Mammary epithelial cell (primary cell): ENCODE results near the gene ITGA11.
A peak's percentile ranks its signal among the peaks of the same experiment; 100 is the strongest.

Experiments used
- EZH2 ChIP-seq: IDR thresholded peaks from 2 replicates; pipeline ENCODE4 v1.6.1; 2012; ENCODE audit warnings: low read length, inconsistent platforms, borderline replicate concordance
- TF ChIP-seq, protein P1 (sequence below), 2 donors: IDR thresholded peaks in 1 of 2; conservative IDR thresholded peaks in 1 of 2; 2 replicates each; pipeline ENCODE4 v1.5.1; 2011 to 2012; ENCODE audit warnings: inconsistent platforms in 2 of 2, low read length in 2 of 2, mild to moderate bottlenecking in 2 of 2, control low read depth in 1 of 2, low read depth in 1 of 2; ENCODE audit not compliant: insufficient read depth in 1 of 2; ENCODE audit errors: extremely low read depth in 1 of 2

DNA sequence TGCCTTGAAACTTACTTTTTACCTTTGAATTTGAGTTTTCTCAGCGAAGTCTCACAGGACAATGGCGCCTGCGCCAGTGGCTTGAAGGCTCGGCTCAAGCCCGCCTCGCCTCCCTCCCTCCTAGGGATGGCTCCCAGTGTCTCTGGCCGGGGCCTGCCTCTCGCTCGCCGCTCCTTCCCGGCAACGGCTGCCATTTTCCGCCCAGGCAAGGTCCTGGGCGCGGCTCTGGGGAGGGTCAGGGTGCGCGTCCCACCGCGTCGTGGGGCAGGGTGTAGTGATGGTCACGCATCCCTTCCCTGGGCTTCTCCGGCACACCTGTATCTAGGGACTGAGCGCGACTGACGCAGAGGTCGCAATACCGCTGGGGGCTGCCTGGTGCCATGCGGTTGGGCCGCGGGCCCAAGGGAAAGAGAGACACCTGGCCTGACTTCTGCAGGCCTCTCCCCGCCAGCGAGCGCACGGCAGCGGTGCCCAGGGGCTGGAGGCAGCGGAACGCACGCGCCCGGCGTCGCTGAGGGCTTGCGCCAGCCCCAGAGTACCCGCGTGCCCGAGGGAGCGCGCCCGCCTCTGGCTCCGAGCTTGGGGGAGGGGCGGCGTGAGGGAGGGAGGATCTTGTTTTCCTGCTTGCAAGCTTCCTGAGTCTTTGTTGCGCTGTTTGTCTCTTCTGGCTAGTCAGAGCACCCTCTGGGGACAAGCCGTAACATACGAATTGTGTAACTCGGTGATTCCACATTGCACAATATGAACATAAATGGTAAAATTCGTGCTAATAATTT lies 175.1 kb downstream of the ITGA11 start:
- TF ChIP-seq, protein P1, sequence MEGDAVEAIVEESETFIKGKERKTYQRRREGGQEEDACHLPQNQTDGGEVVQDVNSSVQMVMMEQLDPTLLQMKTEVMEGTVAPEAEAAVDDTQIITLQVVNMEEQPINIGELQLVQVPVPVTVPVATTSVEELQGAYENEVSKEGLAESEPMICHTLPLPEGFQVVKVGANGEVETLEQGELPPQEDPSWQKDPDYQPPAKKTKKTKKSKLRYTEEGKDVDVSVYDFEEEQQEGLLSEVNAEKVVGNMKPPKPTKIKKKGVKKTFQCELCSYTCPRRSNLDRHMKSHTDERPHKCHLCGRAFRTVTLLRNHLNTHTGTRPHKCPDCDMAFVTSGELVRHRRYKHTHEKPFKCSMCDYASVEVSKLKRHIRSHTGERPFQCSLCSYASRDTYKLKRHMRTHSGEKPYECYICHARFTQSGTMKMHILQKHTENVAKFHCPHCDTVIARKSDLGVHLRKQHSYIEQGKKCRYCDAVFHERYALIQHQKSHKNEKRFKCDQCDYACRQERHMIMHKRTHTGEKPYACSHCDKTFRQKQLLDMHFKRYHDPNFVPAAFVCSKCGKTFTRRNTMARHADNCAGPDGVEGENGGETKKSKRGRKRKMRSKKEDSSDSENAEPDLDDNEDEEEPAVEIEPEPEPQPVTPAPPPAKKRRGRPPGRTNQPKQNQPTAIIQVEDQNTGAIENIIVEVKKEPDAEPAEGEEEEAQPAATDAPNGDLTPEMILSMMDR (conservative IDR thresholded peaks at IDR 0.05 in 1 of 2, IDR thresholded peaks at IDR 0.05 in 1 of 2; ENCODE audit: extremely low read depth in 1 of 2, insufficient read depth in 1 of 2, low read depth in 1 of 2, low read length in 2 of 2), result peak in 1 of 2 donors; percentile 20
- TF ChIP-seq EZH2, result no peak
